ENCODE measurements around the gene NPAS3. TPM values are rescaled to one million over a fixed set of nuclear protein-coding genes. Genes with fewer than 3 reads are reported as not detected.

The NPAS3 gene
- total RNA-seq, 1 donor from 2014 or later, result 6.1 TPM

GRCh38 chr14:33279865-33280264 is 341.2 kb downstream of the NPAS3 start:
- no peak for DNase-seq (ENCODE audit: low spot score, unreplicated experiment)
- Mint-ChIP-seq H3K27me3 (peaks cover 5% of the 10 kb centered on the region), H3K4me3 (ENCODE audit: low read depth) (no peak overlapping the region), H3K27ac (no peak overlapping the region), H3K9me3 (ENCODE audit: low read depth) (no peaks in the 10 kb centered on the region), H3K4me1 (ENCODE audit: low read depth) (no peaks in the 10 kb centered on the region), H3K36me3 (ENCODE audit: insufficient read depth) (no peaks in the 10 kb centered on the region)
- TF ChIP-seq CTCF (IDR thresholded peaks at IDR 0.05; ENCODE audit: unreplicated experiment), result no peak

DNA sequence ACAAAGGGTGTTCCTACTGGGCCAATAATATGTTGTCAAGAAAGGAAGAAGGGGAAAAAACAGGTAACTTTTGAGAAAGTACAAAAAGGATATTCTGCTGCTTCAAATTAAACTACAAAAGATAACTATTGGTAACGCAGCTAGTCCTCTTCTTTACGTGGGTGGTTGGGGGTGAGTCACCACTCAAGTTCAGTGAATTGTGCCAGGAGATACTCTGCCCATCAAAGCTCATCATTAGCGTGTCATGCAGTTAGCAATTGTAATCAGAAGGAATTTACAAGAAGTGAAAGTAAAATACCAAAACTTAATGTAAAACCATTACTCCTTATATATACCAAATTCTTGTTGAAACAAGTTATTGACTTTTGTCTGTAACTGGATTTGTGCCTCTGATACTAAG is 342.0 kb downstream of the NPAS3 start:
- Mint-ChIP-seq H3K4me1 (ENCODE audit: low read depth) (peaks cover under 1% of the 10 kb centered on the region), H3K9me3 (ENCODE audit: low read depth) (no peaks in the 10 kb centered on the region), H3K27me3 (peaks cover 5% of the 10 kb centered on the region), H3K4me3 (ENCODE audit: low read depth) (no peak overlapping the region), H3K27ac (no peak overlapping the region), H3K36me3 (ENCODE audit: insufficient read depth) (no peaks in the 10 kb centered on the region)
- DNase-seq (ENCODE audit: low spot score, unreplicated experiment), result no peak
- no peak for TF ChIP-seq CTCF (IDR thresholded peaks at IDR 0.05; ENCODE audit: unreplicated experiment)

DNA sequence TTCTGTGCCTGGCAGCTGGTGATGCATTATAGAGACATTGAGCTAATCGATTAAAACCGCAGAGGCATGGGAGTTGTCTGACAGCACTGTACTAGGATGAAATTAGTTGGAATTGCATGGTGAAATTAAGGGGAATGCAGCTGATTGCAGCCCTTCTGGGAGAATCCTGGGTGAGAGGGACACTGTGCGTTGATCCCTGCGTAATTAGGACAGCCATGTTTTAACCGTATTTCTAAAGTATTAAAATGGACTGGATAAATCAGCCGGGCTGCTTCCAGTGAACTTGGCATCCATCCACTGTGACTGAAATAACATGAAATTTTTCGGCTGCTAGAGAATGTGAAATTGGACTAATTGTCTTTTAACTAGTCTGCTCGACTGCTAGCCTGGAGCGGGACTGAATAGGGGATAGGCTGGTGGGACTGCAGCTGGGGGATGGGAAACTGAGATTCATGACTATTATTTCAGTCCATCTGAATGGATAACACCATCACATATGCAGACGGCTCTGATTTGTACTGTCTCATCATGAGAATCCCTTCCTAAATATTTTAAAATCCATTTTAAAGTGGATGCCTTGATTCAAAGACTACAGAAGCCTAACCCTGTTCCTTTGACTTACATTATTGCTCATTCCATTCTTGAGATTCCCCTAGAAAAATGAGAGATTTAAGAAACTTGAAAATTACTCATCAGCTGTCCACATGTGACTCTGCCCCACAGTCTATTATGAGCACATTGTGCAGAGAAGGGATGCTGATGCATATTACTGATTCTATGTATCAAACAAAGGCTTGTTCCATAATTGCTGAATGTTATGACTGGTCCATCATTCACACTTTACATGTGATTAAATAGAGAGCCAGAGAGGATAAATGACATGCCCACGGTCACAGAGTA is 343.9 kb downstream of the NPAS3 start:
- Mint-ChIP-seq H3K27ac (no peak overlapping the region), H3K27me3 (peaks cover 3% of the 10 kb centered on the region), H3K4me1 (ENCODE audit: low read depth) (peaks cover 8% of the 10 kb centered on the region), H3K36me3 (ENCODE audit: insufficient read depth) (no peaks in the 10 kb centered on the region), H3K4me3 (ENCODE audit: low read depth) (no peak overlapping the region), H3K9me3 (ENCODE audit: low read depth) (no peaks in the 10 kb centered on the region)
- DNase-seq (ENCODE audit: low spot score, unreplicated experiment), result no peak
- no peak for TF ChIP-seq CTCF (IDR thresholded peaks at IDR 0.05; ENCODE audit: unreplicated experiment)

GRCh38 chr14:33285902-33286700 is 347.4 kb downstream of the NPAS3 start:
- Mint-ChIP-seq H3K4me1 (ENCODE audit: low read depth) (peaks cover 8% of the 10 kb centered on the region), H3K36me3 (ENCODE audit: insufficient read depth) (no peaks in the 10 kb centered on the region), H3K4me3 (ENCODE audit: low read depth) (no peak overlapping the region), H3K9me3 (ENCODE audit: low read depth) (no peaks in the 10 kb centered on the region), H3K27me3 (no peaks in the 10 kb centered on the region), H3K27ac (no peak overlapping the region)
- no peak for DNase-seq (ENCODE audit: low spot score, unreplicated experiment)
- TF ChIP-seq CTCF (IDR thresholded peaks at IDR 0.05; ENCODE audit: unreplicated experiment), result no peak

- no peak overlapping the region for H3K27ac Mint-ChIP-seq
Observed at GRCh38 chr14:33287189-33287588, 348.5 kb downstream of the NPAS3 start.

More at GRCh38 chr14:33287189-33287588, 348.5 kb downstream of the NPAS3 start:
- no peak for DNase-seq (ENCODE audit: low spot score, unreplicated experiment)
- Mint-ChIP-seq H3K36me3 (ENCODE audit: insufficient read depth) (no peaks in the 10 kb centered on the region), H3K4me3 (ENCODE audit: low read depth) (no peak overlapping the region), H3K9me3 (ENCODE audit: low read depth) (no peaks in the 10 kb centered on the region), H3K27me3 (no peaks in the 10 kb centered on the region), H3K4me1 (ENCODE audit: low read depth) (peaks cover 8% of the 10 kb centered on the region)
- no peak for TF ChIP-seq CTCF (IDR thresholded peaks at IDR 0.05; ENCODE audit: unreplicated experiment)

All from progenitor cell of endocrine pancreas (in vitro differentiated cells).